Fibroblast of lung (primary cell): ENCODE results near the gene DDX10.

Experiments
- CTCF ChIP-seq, 2 donors: IDR thresholded peaks in 1 of 2; conservative IDR thresholded peaks in 1 of 2; 1 replicate in 1 of 2; 2 replicates in 1 of 2; pipeline ENCODE4 v1.5.1; 2011 to 2012; ENCODE audit warnings: low read length in 2 of 2, control low read depth in 1 of 2, inconsistent platforms in 1 of 2, low read depth in 1 of 2, mild to moderate bottlenecking in 1 of 2
- EZH2 ChIP-seq: IDR thresholded peaks from 2 replicates; pipeline ENCODE4 v1.5.1; 2012; ENCODE audit warnings: low read length, control low read depth, mild to moderate bottlenecking; ENCODE audit errors: missing control alignments

- TF ChIP-seq CTCF (conservative IDR thresholded peaks at IDR 0.05 in 1 of 2, IDR thresholded peaks at IDR 0.05 in 1 of 2; ENCODE audit: low read depth in 1 of 2, low read length in 2 of 2) (no peak), EZH2 (no peak)
These were observed 93.6 kb downstream of the DDX10 start for GRCh38 chr11:108758458-108758857.
